Progenitor cell of endocrine pancreas (in vitro differentiated cells): ENCODE measurements around the gene DYNLT1. TPM values are rescaled to one million over a fixed set of nuclear protein-coding genes. Genes with fewer than 3 reads are reported as not detected.

ENCODE experiments used
- DNase-seq: peaks from one replicate; pipeline ENCODE4 v3.0.0; 2021; ENCODE audit warnings: low spot score; ENCODE audit not compliant: unreplicated experiment
- H3K27ac Mint-ChIP-seq: 2 replicates; pipeline ENCODE4 v1.8.0; 2021; ENCODE audit warnings: mild to moderate bottlenecking, moderate library complexity, mixed read lengths
- H3K27me3 Mint-ChIP-seq: 2 replicates; pipeline ENCODE4 v1.8.0; 2021; ENCODE audit warnings: mixed read lengths
- H3K36me3 Mint-ChIP-seq: 2 replicates; pipeline ENCODE4 v1.8.0; 2022; ENCODE audit warnings: mixed read lengths; ENCODE audit not compliant: insufficient read depth
- H3K4me1 Mint-ChIP-seq: 2 replicates; pipeline ENCODE4 v1.8.0; 2021; ENCODE audit warnings: low read depth, mixed read lengths
- H3K4me3 Mint-ChIP-seq: 2 replicates; pipeline ENCODE4 v1.8.0; 2021; ENCODE audit warnings: low read depth, mild to moderate bottlenecking, moderate library complexity, mixed read lengths
- H3K9me3 Mint-ChIP-seq: 2 replicates; pipeline ENCODE4 v1.8.0; 2021; ENCODE audit warnings: low read depth, mixed read lengths
- total RNA-seq: library from RNA; stranded (reverse); gene quantifications from 2 replicates; pipeline ENCODE4 v1.2.1, GENCODE V29; 2021
- TF ChIP-seq, protein P1 (sequence below): fragments of 200-600 bp; sonication (generic); IDR thresholded peaks from one replicate; pipeline ENCODE4 v1.5.0; 2021; ENCODE audit warnings: antibody characterized with exemption, mild to moderate bottlenecking; ENCODE audit not compliant: unreplicated experiment

The DYNLT1 gene
- total RNA-seq, 1 donor from 2014 or later: 124 TPM

GRCh38 chr6:158630938-158631616 lies 13.5 kb downstream of the DYNLT1 start:
- Mint-ChIP-seq H3K36me3 (peaks cover 32% of the 10 kb centered on the region), H3K4me3 (no peak overlapping the region), H3K27me3 (no peaks in the 10 kb centered on the region), H3K4me1 (peaks cover 4% of the 10 kb centered on the region), H3K27ac (no peak overlapping the region), H3K9me3 (no peaks in the 10 kb centered on the region)
- DNase-seq: no peak
- TF ChIP-seq, protein P1, sequence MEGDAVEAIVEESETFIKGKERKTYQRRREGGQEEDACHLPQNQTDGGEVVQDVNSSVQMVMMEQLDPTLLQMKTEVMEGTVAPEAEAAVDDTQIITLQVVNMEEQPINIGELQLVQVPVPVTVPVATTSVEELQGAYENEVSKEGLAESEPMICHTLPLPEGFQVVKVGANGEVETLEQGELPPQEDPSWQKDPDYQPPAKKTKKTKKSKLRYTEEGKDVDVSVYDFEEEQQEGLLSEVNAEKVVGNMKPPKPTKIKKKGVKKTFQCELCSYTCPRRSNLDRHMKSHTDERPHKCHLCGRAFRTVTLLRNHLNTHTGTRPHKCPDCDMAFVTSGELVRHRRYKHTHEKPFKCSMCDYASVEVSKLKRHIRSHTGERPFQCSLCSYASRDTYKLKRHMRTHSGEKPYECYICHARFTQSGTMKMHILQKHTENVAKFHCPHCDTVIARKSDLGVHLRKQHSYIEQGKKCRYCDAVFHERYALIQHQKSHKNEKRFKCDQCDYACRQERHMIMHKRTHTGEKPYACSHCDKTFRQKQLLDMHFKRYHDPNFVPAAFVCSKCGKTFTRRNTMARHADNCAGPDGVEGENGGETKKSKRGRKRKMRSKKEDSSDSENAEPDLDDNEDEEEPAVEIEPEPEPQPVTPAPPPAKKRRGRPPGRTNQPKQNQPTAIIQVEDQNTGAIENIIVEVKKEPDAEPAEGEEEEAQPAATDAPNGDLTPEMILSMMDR: no peak

GRCh38 chr6:158629367-158630221 lies 14.9 kb downstream of the DYNLT1 start:
- H3K27ac Mint-ChIP-seq: peak overlapping the region; percentile 68

DNA sequence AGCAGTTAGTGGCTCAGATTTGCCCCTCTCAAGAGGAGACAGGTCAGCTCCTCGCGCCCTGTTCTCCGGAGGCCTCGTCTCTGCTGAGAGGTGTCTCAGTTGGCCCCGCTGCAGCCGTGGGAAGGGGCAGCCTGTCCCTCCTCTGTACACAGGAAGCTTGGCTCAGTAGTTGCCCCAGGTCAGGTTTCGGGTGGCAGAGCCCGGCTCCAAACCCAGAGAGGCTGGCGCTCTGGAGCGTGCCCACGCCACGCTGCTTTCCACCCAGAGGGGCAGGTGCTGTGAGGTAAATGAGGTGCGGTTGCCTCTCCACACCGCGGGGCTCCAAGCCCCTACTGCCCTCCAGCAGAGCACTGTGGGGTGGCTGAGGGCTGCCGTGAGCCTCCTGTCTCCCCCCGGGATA lies 16.0 kb downstream of the DYNLT1 start:
- Mint-ChIP-seq H3K4me3 (no peak overlapping the region), H3K9me3 (no peaks in the 10 kb centered on the region), H3K27me3 (no peaks in the 10 kb centered on the region), H3K4me1 (peaks cover 4% of the 10 kb centered on the region), H3K27ac (no peak overlapping the region), H3K36me3 (peaks cover 38% of the 10 kb centered on the region)
- TF ChIP-seq, protein P1: no peak
- no peak for DNase-seq

More at GRCh38 chr6:158629367-158630221, 14.9 kb downstream of the DYNLT1 start:
- no peaks in the 10 kb centered on the region for H3K9me3 Mint-ChIP-seq
- peaks cover 38% of the 10 kb centered on the region for H3K36me3 Mint-ChIP-seq
- DNase-seq: no peak
- no peak overlapping the region for H3K4me3 Mint-ChIP-seq
- TF ChIP-seq, protein P1: peak; percentile 41
- no peaks in the 10 kb centered on the region for H3K27me3 Mint-ChIP-seq
- H3K4me1 Mint-ChIP-seq: peaks cover 4% of the 10 kb centered on the region

DNA sequence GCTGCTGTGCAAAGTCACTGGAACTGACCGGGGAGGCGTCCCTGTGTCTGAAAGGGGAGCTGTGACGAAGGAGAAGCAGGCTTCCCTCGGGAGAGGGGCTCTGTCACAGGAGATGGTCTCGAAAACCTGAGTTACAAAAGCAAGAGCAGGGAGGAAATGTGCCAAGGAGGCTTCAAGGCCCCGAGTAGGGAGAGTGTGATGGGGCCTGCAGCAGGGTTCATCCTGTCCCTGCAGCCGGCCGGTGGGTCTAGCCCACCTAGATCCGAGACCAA lies 16.7 kb downstream of the DYNLT1 start:
- Mint-ChIP-seq H3K27ac (peak overlapping the region; percentile 70), H3K27me3 (no peaks in the 10 kb centered on the region), H3K9me3 (no peaks in the 10 kb centered on the region), H3K4me3 (no peak overlapping the region), H3K36me3 (peaks cover 34% of the 10 kb centered on the region), H3K4me1 (peaks cover 4% of the 10 kb centered on the region)
- DNase-seq: no peak
- TF ChIP-seq, protein P1: no peak

DNA sequence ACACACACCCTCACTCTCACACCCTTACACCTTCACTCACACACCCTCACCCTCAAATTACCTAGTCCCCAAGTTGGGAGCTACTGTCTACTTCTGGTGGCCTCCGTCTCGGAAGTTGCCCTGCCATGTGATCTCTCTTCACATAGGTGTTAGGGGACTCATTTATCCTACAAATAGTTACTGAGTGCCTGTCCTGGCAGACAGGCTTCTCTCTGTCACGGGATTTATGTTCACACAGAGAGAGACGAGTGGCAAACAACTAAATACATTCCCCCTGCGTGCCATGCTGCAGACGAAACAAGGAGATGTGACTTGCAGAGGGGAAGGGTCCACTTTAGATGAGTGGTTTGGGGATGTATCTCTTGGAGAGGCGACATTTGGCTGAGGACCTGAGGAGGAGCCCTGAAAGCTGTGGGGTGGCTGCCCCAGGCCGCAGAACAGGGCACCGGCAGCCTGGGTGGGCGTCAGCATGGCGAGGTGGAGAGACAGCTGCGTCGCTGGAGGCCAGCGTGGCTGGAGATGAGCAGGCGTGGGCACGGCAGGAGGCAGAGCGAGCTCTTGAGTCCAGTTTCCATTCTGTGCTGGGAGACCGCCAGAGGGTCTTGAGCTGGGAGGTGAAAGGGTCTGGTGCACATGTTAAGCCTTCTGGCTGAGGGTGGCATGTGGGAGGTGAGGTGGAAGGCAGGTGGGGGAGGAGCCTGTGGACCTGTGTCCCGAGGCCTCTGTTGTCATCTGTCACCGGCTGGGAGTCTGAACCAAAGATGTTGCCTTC lies 17.2 kb downstream of the DYNLT1 start:
- no peaks in the 10 kb centered on the region for H3K27me3 Mint-ChIP-seq
- H3K9me3 Mint-ChIP-seq: no peaks in the 10 kb centered on the region
- DNase-seq: no peak
- H3K4me1 Mint-ChIP-seq: peaks cover 4% of the 10 kb centered on the region
- no peak overlapping the region for H3K4me3 Mint-ChIP-seq
- TF ChIP-seq, protein P1: no peak
- H3K36me3 Mint-ChIP-seq: peaks cover 34% of the 10 kb centered on the region
- peak overlapping the region; percentile 73 for H3K27ac Mint-ChIP-seq
